SK-N-SH (cell line): ENCODE data around the gene COG2.

Experiments
- CTCF ChIP-seq: fragments of 200-600 bp; sonication (generic); IDR thresholded peaks from 2 replicates; pipeline ENCODE4 v1.6.1; 2017; ENCODE audit warnings: antibody characterized with exemption, mild to moderate bottlenecking, moderate library complexity
- EP300 ChIP-seq, 2 experiments: IDR thresholded peaks; 2 replicates each; pipeline versions ENCODE4 v1.4.0 to v1.6.1; 2012; ENCODE audit warnings: borderline replicate concordance in 1 of 2, low read depth in 1 of 2, low read length in 1 of 2
- JUND ChIP-seq: IDR thresholded peaks from 2 replicates; pipeline ENCODE4 v1.4.0; 2012
- MAX ChIP-seq: IDR thresholded peaks from 2 replicates; pipeline ENCODE4 v1.4.0; 2012; ENCODE audit warnings: low read depth
- RFX5 ChIP-seq: IDR thresholded peaks from 2 replicates; pipeline ENCODE4 v1.6.1; 2012; ENCODE audit warnings: mild to moderate bottlenecking, improper control_type of control experiment, low read length
- SIN3A ChIP-seq: IDR thresholded peaks from 2 replicates; pipeline ENCODE4 v1.6.1; 2012; ENCODE audit warnings: low read depth, mild to moderate bottlenecking, low read length, moderate library complexity, borderline replicate concordance
- SMC3 ChIP-seq: IDR thresholded peaks from 2 replicates; pipeline ENCODE4 v1.6.1; 2012; ENCODE audit warnings: low read depth, low read length, improper control_type of control experiment

- no peak for TF ChIP-seq SMC3
- no peak for TF ChIP-seq EP300 (IDR thresholded peaks at IDR 0.05; ENCODE audit: borderline replicate concordance in 1 of 2, low read depth in 1 of 2, low read length in 1 of 2)
- TF ChIP-seq JUND: no peak
- TF ChIP-seq SIN3A: no peak
- no peak for TF ChIP-seq RFX5
- no peak for TF ChIP-seq MAX
- no peak for TF ChIP-seq CTCF
These were observed 67.6 kb downstream of the COG2 start for GRCh38 chr1:230709619-230710542.
